IPS-18c (cell line): ENCODE results near the gene CLRN2.

Experiments
- H3K4me3 ChIP-seq: 2 replicates; pipeline ENCODE4 v1.7.0; 2013; ENCODE audit warnings: low read depth, mild to moderate bottlenecking, low read length, moderate library complexity; ENCODE audit not compliant: insufficient read depth
- H3K9me3 ChIP-seq: one replicate; pipeline ENCODE4 v1.6.1; 2013; ENCODE audit warnings: mild to moderate bottlenecking, low read length, moderate library complexity; ENCODE audit not compliant: control insufficient read depth, insufficient read depth

The CLRN2 gene, protein sequence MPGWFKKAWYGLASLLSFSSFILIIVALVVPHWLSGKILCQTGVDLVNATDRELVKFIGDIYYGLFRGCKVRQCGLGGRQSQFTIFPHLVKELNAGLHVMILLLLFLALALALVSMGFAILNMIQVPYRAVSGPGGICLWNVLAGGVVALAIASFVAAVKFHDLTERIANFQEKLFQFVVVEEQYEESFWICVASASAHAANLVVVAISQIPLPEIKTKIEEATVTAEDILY

DNA sequence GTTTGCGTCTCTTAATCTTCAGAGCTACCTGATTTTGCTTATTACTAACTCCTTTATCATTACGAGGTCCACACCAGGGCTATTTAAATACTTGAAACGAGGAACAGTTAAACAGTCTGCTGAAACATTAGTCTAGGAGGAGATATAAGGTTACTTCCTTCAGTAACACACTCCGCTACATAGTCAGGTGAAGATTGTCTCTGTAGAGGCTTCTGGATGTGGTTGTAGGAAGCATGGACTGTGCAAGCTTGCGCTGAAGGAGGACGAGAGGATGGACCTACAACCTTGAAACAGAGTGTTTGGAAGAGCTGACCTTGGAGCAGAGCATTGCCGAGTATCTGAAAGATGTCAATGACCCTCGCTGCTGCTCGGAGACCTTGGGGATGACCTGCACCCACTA lies at the start of gene CLRN2:
Gene CLRN2, plus strand, starts transcription at position 301 of the 400 bp plus-strand sequence. CDS start 102 bp downstream, outside the sequence.
- Histone ChIP-seq H3K4me3 (no peak within 1 kb of the TSS), H3K9me3 (no peaks in the 10 kb centered on the region)

DNA sequence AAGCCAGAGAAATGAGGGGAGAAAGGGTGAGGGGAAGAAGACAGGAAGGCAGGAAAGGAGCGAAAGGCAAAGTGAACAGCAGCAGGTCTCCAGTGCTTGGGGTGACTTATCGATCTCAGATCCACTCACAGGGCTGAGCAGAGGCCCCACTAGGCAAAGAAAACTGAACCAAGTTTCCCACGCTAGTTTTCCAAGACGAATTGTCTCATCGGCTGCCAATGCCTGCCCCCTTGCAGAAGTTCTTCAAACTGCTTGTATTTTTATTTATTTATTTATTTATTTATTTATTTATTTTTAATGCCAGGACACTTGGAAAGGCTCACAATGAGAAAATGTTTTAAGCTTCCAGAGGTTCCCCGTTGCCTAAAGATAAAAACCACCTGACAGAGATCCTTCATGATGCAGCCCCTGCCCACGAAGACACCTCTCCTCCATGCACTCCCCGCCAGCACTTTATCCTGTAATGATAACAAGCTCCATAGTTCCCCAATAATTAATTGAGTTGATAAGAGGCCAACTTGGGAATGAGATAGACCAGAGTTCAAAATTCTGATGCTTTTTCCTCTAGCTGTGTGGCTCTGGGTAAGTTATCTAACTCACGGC lies 46.2 kb upstream of the CLRN2 start:
- H3K4me3 ChIP-seq, result no peak overlapping the region
- no peaks in the 10 kb centered on the region for H3K9me3 ChIP-seq

DNA sequence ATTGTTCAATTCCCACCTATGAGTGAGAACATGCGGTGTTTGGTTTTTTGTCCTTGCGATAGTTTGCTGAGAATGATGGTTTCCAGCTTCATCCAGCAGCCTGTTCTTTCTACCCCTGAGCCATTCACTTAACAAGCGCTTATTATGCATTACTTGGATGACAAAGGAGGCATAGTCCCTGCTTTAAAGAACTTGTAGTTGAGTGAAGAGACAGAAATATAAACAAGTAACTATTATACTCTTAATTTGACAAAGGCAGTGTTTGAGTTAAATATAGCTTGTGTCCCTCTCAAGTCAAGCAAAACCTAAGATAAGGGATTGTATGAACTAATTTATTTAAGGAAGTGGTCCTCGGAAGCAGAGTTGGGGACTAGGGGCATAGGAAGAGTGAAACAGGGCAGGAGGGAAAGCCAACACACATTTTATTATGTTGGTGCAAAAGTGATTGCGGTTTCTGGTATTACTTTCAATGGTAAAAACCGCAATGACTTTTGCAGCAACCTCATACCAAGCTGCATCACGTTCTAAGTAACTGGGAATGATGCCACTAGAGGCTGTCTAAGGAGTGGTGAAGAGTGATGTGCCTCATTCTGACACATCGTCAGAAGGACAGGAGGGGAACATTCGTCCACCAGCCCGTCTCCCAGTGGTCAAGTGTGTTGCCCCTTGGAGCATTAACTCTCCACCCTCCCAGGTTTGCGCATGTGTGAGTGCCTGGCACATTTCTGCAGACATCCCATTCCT lies 44.9 kb upstream of the CLRN2 start:
- Histone ChIP-seq H3K9me3 (no peaks in the 10 kb centered on the region), H3K4me3 (no peak overlapping the region)

DNA sequence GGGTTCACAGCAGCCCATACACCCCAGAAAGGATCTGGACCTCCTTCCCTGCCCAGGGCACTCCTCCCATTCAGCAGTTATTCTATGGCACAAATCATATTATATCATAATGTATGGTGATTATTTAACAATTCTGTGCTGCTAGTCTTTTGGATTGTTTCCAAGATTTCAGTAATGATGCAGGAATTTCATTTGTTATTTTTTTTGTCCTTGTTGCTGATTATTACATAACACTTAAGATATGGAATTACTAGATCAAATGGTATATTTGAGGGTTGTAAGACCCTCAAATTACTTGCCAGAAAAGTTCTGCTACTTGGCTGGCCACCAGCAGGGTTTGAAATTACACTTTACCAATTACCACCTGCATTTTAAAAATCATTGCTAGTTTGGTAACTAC lies 39.5 kb upstream of the CLRN2 start:
- Histone ChIP-seq H3K4me3 (no peak overlapping the region), H3K9me3 (no peaks in the 10 kb centered on the region)

DNA sequence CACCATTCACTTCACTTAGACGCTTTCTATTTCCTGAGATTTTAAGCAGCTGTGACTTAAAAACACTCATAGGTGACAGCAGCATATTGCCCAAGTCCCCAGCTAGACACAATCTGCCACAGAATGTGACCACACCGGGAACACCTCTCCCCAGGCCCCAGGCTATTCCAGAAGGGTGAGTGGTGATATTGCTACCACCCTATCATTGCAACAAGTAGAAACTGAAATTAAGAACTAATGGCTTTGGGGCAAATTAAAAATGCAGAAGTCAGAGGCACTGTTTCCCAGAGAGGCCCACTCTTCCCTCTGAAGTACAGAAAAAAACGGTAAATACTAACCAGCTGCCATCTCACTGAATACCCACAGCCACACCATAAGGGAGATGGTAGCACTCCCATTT lies 38.1 kb upstream of the CLRN2 start:
- Histone ChIP-seq H3K4me3 (no peak overlapping the region), H3K9me3 (no peaks in the 10 kb centered on the region)

DNA sequence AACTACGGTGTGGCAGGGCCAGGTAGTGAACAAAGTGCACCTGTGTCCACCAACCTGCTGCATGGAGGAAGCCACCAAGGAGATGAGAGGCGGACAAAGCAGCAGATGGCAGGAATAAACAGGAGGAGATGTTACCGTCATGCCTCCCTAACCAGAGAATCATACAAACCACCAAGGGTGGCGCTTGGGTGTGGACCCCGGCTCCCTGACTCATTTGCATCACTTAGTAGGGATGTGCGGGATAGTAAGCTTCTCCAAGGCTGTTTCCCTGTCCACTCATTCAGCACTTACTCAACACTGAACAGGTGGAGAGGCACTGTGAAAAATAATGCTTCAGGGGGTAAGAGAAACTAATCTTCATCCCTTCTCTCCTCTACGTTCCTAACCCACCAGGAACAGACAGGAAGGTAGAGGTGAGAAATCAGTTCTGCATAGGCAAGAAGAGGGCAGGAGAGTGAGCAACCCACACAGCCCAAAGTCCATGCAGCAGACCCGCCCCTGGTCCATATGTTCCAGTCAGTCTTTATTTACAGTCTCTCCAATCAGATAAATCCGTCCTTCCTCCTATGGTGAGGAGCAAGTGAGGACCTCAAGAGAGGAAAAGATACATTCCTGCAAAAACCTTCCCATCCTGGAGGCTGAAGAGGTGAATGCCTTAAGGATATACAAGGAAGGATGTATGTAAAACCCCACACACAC lies 37.0 kb upstream of the CLRN2 start:
- no peak overlapping the region for H3K4me3 ChIP-seq
- no peaks in the 10 kb centered on the region for H3K9me3 ChIP-seq

DNA sequence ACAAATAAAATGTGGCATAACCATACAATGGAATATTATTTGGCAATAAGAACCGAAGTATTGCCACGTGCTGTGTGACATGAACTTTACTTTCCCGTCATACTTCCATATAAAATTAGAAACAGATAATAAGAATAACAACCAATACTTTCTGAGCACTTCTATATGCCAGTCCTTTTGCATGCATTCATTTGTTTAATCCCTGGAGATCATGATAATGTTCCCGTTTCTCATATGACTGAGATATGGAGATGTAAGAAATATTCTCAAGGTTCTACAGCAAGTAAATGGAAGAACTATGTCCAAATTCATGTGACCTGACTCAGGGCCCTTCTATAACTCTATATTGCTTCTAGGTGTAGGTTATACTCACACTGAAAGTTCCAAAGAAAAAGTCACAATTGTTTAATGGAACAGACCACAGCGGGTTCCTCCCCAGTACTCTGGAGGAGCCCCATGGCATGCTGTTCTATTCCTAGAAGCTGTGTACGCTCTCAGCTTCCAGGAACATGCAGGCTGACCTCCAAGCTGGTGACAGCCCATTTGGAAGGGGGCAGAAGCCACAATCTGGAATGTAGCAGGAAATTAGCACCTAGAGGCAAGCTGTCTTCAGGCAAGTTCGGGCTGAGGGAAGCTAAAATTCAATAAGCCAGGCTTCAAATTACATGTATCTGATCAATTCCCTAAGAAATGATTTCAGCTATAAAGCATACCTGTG lies 34.6 kb upstream of the CLRN2 start:
- no peaks in the 10 kb centered on the region for H3K9me3 ChIP-seq
- H3K4me3 ChIP-seq, result no peak overlapping the region

DNA sequence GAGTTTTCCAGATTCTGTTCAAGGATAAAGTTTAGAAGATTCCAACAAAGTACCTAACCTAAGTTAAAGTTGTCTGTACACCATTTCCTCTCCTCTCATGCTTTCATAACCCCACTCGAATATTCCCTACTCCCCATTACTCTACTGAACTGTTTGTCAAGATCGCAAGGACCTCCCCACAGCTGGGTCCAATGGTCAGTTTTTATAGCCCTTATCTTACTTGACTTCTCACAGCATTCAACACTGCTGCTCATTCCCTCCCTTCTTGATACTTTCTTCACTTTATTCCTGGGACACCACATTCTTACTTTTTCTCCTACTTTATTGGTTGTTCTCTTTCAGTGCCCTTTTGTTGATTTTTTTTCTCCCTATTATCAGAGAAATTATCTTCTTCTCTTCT lies 34.0 kb upstream of the CLRN2 start:
- H3K4me3 ChIP-seq, result no peak overlapping the region
- H3K9me3 ChIP-seq, result no peaks in the 10 kb centered on the region

DNA sequence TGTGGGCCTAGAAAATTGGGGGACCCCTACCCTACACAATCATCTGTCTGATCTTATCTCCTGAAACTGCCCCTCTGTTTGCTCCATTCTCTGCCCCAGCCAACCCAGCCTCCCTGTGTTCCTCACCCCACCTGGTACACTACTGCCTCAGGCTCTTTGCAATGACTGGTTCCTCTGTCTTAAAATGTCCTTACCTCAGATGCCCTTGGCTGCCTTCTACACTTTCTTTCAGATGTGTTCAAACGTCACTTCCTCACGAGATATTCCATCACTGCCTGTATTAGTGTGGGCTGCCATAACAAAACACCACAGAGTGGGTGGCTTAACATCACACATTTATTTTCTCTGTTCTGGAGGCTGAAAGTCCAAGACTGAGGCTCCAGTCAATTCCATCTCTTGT lies 32.2 kb upstream of the CLRN2 start:
- Histone ChIP-seq H3K9me3 (no peaks in the 10 kb centered on the region), H3K4me3 (no peak overlapping the region)

DNA sequence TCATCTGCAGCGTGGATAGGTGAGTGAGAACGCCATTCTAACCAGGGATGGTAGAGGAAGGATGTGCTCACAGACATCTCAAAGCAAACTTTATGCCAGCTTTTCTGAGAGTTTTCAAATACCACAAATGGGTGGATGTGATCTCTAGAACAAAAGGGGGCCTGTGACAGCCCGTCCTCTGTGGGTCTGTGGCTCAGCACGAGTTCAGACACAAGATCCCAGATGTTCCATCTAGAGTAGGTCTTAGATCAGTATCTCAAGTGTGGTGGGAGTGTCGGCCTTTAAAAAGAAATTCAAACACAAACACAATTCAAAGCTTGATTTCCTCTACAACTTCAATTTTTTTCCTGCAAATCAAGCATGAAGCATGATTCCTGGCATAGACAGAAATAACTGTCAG lies 25.8 kb upstream of the CLRN2 start:
- Histone ChIP-seq H3K9me3 (no peaks in the 10 kb centered on the region), H3K4me3 (no peak overlapping the region)

DNA sequence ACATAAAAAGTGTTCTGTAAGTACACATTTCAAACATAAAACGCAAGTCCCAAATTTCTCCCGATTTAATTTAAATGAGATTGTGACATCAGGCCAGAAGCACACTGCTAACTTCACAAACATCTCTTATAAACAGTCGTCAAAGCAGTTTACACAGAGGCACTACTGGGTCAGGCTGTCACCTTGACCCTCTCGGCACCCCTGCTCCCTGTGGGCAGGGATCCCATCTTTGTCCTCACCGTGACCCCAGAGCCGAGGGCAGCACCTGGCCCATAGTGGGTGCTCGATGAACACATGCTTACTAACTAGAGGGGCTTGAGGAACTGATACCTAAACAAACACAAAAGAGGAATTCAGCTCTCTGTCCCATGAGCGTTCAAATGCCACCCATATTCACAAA lies 25.2 kb upstream of the CLRN2 start:
- no peak overlapping the region for H3K4me3 ChIP-seq
- no peaks in the 10 kb centered on the region for H3K9me3 ChIP-seq

DNA sequence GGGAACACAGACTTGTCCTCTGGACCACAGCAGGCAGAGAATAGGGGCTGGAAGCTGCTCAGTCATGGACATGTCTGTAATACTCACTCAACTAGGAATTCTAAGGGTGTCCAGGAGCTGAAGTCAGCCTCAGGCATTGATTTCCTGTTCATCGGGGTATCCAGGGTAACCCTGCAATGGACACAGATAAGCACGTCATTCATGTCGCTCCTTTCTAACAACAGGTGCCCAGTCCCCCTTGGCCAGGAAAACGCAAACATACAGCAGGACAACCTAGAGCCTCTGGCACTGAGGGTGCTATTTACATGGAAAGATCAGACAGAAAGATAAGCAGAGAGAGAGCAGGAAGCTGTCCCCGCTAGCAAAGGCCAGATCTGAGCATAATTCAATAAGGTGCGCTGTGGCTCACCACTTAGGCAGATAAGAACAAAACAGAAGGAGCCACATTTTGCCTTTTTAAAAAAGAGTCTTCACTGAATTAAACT lies 24.3 kb upstream of the CLRN2 start:
- no peaks in the 10 kb centered on the region for H3K9me3 ChIP-seq

DNA sequence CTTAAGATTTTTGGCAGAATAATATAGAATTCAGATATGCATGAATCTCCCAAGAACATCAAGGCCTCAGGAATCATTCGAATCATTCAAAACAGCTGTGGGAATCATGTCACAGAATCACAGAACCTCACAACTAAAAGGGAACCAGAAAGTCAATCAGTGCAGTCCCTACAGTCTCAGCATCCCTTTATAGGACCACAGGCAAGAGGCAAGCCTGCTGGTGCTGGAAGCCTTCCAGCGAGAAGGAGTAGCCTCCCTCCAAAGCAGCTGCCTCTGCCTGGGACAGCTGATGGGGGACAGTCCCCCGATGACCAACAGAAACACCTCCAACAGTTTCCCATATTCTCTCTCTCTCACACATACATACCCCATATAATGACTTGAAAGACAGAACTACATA lies 23.8 kb upstream of the CLRN2 start:
- no peaks in the 10 kb centered on the region for H3K9me3 ChIP-seq
- no peak overlapping the region for H3K4me3 ChIP-seq

More for the DNA sequence above, 24.3 kb upstream of the CLRN2 start:
- no peak overlapping the region for H3K4me3 ChIP-seq

DNA sequence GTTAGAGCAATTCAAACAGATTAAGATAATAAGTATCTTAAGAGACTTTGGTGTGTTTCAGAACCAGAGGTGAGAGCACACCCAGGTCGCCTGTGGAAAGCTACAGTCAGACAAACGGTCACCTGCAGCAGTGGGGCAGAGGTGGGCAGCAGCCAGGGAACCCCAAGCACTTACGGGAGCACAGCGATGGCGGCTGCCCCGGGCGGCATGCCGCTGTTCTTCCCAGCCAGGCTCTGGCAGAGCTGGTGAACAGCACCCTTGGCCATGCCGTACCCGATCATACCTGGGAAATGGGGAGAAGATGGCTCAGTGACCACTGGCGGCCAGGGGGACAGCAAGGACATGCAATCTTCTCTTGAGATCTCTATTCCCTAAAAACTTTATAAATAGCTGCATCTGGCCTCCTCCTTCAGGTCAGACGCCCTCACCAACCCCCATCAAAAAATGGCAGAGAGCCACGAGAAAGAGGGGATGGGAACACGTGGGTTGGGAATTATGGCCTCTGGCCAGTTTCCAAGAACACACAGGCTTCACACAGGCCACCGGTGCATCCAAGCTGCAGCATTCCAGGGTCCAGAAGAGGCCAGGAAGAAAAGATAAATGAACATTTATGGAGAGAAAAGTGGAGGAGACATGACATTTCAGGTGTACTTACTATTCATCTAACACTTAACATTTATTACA lies 22.8 kb upstream of the CLRN2 start:
- no peaks in the 10 kb centered on the region for H3K9me3 ChIP-seq

DNA sequence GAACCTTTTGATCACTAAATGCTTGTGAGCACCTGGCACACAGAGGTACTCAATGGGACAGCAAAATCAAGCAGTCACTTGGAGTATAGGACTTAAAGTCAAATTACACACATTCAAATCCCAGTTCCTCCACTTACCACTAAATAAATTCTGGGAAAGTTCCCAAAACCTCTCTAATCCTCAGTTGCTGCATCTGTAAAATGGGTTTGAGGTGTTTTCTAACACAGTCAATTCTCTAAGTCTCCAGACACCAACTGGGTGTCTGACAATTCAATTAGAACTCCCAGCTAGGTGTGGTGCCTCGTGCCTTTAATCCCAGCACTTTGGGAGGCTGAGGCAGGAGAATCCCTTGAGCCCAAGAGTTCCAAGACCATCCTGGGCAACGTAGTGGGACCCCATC lies 22.1 kb upstream of the CLRN2 start:
- Histone ChIP-seq H3K4me3 (no peak overlapping the region), H3K9me3 (no peaks in the 10 kb centered on the region)

More for the DNA sequence above, 22.8 kb upstream of the CLRN2 start:
- no peak overlapping the region for H3K4me3 ChIP-seq

DNA sequence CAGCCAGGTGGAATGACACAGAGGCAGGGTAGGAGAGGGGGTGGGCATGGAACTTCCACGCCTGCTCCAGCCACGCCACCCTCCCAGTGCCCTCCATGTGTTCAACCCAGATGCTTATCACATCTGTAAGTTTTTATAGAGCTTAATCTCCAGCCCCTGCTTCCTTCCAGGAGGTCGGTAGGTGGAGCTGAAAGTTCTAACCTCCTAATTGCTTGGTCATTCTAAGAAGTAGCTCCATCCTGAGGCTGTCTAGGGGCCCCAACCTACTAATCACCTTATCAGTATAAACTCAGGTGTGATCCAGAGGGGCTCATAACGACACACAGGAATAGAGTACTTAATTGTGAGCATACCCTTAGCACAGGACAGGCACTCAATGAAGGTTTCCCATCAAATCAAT lies 21.3 kb upstream of the CLRN2 start:
- H3K4me3 ChIP-seq, result no peak overlapping the region
- H3K9me3 ChIP-seq, result no peaks in the 10 kb centered on the region
